ENCODE measurements around the gene GPC3.
"Not testable (repeated sequence)": the region's sequence is repeated elsewhere in the genome, so short reads cannot be mapped to it uniquely, and the experiment has no call there.

GPC3 gene

GRCh38 chrX:133786382-133786781, 199.0 kb downstream of the GPC3 start:
- DNase-seq (ENCODE audit: low read depth in 2 of 3, low spot score in 2 of 3): no peak

DNA sequence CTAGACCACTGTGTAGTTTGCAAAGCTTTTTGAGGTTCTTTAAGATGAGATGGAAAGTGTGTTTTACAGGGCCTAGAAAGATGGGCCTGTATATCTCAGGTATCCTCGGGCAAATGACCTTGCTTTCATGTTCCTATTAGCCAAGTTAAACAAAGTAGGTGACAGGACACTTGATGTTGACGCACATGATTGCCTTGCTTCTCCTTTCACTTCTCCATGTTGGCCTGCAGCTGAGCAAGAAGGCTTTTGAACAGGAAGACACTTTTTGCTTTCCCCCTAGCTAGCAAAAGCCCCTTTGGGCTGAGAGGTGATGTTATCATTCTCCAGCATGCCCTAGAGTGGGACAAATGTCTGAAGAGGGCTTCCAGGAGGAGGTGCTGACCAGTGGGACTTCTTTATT, 202.1 kb downstream of the GPC3 start:
- DNase-seq (ENCODE audit: low read depth in 2 of 3, low spot score in 2 of 3): no peak

DNA sequence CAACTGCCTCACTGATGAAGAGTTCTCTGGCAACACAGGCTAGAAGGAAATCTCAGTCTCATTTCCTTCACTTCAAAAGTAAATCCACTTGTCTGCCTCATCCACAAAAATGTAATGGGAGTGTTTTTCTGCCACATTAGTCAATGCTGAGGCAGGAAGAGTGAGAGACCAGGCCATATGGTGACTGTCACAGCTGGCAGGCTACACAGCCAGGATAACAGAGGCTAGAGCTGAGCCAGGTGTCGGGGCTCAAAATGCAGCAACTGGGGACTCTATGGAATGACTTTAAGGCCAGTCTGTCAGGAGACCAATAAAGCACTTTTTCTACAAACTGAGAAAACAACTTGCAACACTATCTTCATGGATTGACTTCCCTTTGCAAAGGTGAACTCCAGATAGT, 204.2 kb downstream of the GPC3 start:
- no peak for DNase-seq (ENCODE audit: low read depth in 2 of 3, low spot score in 2 of 3)

DNA sequence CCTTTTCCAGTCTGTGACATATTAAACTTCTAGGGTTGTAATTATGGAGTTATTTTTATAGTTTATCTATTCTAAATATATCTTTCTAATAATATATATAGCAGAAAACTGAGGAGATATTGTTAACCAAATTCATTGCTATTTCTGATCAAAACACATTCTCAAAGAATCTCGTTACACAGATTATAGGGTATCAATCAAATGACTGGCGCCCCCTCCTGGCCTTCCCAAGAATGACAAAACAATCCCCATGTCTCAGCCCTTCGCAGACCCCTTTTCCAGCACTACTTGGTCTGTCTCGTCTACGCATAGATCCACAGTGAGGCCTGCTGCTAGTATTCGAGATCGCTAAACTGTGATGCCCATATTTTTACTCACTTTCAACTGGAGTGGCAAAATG, 209.3 kb downstream of the GPC3 start:
- peak in 2 of 3 experiments; percentile 2 to 16 for DNase-seq (ENCODE audit: low read depth in 2 of 3, low spot score in 2 of 3)

GRCh38 chrX:133774807-133775206, 210.6 kb downstream of the GPC3 start:
- DNase-seq (ENCODE audit: low read depth in 2 of 3, low spot score in 2 of 3): no peak

DNA sequence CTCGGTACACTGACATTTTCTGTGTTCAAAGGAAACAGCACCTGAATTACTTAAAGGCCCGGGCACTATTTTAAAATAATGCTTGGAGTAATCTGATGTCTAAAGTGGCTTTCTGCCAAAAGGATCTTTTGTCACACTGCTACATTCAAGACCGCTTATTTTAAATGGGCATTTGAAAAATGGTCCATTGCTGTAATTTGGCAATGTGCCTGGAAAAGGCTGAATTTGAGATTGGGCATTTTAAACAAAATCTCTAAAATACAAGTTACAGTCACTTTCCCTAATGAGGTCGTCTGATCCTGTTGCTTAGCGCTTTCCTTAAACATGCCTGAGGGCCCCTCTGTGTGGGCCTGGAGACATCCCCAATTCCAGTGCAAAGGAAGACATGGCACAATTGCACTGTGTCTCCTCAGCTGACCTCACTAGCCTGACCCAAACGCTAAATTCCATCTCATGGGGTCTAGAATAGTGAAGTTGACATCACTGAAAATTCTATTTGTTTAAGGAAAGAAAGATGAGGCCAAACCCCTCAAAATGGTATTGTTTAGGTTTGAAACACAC, 214.2 kb downstream of the GPC3 start:
- DNase-seq (ENCODE audit: low read depth in 2 of 3, low spot score in 2 of 3): no peak

DNA sequence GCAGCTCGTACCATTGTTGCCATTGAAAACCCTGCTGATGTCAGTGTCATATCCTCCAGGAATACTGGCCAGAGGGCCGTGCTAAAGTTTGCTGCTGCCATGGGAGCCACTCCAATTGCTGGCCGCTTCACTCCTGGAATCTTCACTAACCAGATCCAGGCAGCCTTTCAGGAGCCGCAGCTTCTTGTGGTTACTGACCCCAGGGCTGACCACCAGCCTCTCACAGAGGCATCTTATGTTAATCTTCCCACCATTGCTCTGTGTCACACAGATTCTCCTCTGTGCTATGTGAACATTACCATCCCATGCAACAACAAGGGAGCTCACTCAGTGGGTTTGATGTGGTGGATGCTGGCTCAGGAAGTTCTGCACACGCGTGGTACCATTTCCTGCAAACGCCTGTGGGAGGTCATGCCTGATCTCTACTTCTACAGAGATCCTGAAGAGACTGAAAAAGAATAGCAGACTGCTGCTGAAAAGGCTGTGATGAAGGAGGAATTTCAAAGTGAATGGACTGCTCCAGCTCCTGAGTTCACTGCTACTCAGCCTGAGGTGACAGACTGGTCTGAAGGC, 222.3 kb downstream of the GPC3 start:
- not testable (repeated sequence) for DNase-seq (ENCODE audit: low read depth in 2 of 3, low spot score in 2 of 3)

DNA sequence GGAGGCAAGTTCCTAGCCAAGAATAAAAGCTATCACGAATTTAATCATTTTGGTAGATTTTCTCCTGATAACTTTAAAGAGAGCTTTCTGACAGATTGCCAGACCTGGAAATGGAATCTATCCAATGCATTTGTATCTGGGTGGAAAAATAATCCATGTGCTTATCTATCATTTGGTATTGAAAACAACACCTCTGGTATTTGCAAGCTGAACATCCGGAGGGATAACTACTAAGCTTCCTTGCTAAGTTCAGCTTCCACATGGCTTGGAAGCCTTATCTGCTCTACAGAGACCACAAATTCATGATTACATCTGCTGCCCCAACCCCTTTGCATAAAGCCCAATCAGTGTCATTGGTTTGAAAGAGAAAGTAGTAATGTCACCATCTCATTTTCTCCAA, 230.7 kb downstream of the GPC3 start:
- no peak for DNase-seq (ENCODE audit: low read depth in 2 of 3, low spot score in 2 of 3)

DNA sequence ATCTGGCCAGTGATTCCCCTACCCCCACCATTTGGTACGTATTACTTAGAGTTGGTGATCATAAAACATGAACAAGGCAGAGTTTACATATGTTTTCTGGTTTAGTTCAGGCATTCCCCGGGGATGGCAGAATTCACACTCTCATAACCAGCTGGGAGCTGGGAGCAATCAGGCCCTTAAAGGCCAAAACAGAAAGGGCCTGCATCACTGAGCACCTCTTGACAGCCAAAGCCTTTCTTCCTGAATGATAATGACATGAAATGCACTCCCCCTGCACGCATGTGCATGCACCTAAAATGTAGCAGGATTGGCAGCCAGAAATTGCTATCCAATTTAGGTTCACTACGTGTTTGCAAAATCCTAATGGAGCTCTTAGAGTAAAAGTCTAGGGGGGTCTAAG, 235.4 kb downstream of the GPC3 start:
- no peak for DNase-seq (ENCODE audit: low read depth in 2 of 3, low spot score in 2 of 3)

DNA sequence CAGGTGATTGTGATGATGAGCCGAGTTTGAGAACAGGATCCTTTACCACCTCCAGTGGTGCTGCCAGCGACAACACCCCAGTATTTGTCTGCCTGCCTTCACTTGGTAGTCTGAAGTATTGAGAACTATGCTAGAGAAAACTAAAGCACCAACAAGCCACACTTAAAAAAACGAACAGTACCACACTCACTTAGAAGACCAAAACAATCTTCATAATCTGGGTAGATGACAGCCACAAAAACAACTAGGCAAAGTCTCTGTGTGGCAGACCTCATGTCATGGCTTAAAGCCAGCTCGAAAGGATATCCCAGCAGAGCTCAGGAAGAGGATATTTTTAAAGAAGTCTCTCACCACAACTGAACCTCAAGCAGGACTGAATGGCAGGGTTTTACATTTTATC, 236.0 kb downstream of the GPC3 start:
- no peak for DNase-seq (ENCODE audit: low read depth in 2 of 3, low spot score in 2 of 3)

DNA sequence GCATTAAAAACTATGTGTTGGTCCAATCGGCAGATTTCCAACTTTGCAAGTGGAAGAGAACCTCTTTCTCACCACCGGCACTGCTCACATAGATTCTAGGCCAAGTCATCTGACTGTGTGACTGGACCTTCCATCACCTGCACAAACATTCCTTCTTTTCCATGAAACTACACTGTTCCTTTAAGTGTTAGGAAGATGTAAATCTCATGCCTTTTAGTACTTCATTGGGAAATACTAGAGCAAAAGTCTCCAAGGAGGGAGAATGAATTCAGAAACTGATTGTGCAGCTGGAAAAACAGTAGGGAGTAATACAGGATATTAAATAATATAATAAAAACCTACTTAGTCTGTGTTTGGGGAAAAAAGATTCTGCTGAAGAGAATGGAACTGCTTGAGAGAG, 238.2 kb downstream of the GPC3 start:
- DNase-seq (ENCODE audit: low read depth in 2 of 3, low spot score in 2 of 3): no peak

- DNase-seq (ENCODE audit: low read depth in 2 of 3, low spot score in 2 of 3): no peak
Observed at GRCh38 chrX:133746593-133746992, 238.8 kb downstream of the GPC3 start.

GRCh38 chrX:133745349-133745748, 240.0 kb downstream of the GPC3 start:
- DNase-seq (ENCODE audit: low read depth in 2 of 3, low spot score in 2 of 3): no peak

- no peak for DNase-seq (ENCODE audit: low read depth in 2 of 3, low spot score in 2 of 3)
Observed at GRCh38 chrX:133742602-133743305, 242.6 kb downstream of the GPC3 start.

DNA sequence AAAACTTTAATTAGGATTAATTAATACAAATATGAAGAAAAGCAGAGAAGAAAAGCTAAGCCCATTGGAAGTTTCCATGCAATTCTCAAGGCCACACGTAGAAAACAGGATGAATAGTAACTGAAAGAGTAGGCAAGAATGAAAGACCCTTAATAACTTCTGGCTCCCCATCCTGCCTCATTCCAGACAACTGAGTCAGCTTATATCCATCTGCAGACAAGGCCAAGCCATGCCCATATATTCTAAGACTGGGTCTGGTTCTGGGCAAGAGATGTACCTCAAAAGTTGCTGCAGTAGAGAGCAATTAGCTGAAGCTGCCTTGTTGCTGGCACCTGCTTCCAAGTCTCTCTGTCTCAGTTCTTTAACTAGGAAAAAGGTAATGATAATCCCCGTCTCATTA, 244.1 kb downstream of the GPC3 start:
- DNase-seq (ENCODE audit: low read depth in 2 of 3, low spot score in 2 of 3): no peak

DNA sequence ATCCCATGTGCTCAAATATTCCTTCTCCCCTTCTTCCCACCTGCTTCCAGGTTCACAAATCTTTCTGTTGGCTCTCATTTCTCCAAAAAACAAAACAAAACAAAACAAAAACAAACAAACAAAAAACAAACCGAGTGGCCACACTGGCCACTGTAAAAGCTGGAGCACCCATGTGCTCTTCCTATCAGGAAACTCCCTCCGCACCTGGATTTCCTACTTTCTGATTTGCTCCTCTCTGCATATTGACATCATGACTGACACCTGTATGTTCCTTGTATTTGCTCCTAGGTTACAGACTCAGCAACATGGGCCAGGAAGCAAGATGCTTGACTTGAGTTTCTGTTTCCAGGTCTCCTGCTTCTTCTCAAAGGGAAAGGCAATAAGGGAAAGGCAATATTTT, 258.8 kb downstream of the GPC3 start:
- DNase-seq (ENCODE audit: low read depth in 2 of 3, low spot score in 2 of 3): no peak

DNA sequence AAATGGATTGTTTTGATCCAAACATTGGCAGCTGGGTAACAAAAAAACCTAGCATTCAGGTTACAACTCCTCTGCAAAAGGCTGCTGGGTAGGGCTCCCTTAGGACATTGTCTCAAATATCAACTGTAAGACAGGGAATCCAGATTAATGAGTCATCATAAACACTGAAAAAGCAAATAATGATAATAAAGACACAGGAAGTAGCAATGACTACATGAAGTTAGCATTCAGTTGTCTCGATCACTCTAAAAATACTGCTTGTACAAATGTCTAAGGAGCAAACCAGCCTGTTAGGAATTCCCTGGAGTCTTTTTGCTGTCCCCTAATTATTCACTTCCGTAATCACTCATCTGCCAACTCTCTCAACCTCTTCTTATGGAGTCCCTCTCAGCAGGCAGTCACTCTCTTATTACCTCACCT, 259.2 kb downstream of the GPC3 start:
- DNase-seq (ENCODE audit: low read depth in 2 of 3, low spot score in 2 of 3): no peak

DNA sequence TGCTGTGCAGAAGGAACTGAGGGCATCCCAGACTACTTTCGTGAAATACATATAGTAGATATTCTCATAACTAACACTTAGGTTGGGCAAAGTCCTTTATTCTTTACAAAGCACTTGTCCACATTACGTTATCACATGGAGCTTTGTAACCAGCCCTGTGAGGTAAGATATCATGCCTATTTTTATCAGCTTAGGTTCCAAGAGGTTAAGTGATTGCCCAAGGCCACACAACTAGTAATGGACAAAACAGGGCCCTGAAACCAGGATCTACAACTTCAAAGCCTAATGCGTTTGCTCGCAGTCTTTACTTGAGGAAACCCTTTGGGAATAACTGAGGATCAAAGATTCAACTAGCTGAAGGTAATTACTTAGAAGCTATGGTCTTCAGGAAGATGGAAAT, 261.5 kb downstream of the GPC3 start:
- no peak for DNase-seq (ENCODE audit: low read depth in 2 of 3, low spot score in 2 of 3)

DNA sequence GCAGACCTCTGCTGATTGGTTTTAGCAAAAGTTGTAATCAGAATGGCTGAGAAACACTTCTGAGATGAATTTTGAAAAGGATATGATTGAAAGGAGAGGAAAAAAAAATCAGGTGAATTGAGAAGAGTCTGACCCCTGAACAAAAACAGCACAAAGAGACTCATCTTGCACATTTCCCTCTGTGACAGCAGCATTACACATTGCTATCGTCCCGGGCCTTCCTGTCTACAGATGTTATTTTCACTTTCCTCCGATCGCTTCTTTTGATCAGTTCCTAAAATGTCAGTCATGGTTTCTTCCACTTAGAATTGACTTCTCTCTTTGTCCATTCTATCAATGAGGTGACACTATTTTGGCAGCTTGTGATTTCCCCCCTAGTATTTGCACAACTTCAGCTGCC, 262.6 kb downstream of the GPC3 start:
- DNase-seq (ENCODE audit: low read depth in 2 of 3, low spot score in 2 of 3): no peak

- not testable (repeated sequence) for DNase-seq (ENCODE audit: low read depth in 2 of 3, low spot score in 2 of 3)
Observed at GRCh38 chrX:133720269-133720668, 265.1 kb downstream of the GPC3 start.

- DNase-seq (ENCODE audit: low read depth in 2 of 3, low spot score in 2 of 3): no peak
Observed at GRCh38 chrX:133715715-133716114, 269.7 kb downstream of the GPC3 start.

GRCh38 chrX:133709501-133709900, 275.9 kb downstream of the GPC3 start:
- no peak for DNase-seq (ENCODE audit: low read depth in 2 of 3, low spot score in 2 of 3)

GRCh38 chrX:133706890-133707289, 278.5 kb downstream of the GPC3 start:
- DNase-seq (ENCODE audit: low read depth in 2 of 3, low spot score in 2 of 3): no peak
